ENCODE results near the gene RBBP5.
"Not testable (repeated sequence)": the region's sequence is repeated elsewhere in the genome, so short reads cannot be mapped to it uniquely, and the experiment has no call there.

The RBBP5 gene

GRCh38 chr1:205121660-205122488 is at the start of gene RBBP5:
Gene RBBP5, minus strand, starts transcription at chr1:205121978. Its CDS starts 105 bp downstream, at chr1:205121873.
- FAIRE-seq (peak; percentile 78), DNase-seq (ENCODE audit: low spot score) (peak; percentile 93)

- DNase-seq (ENCODE audit: low spot score), result no peak
- FAIRE-seq, result no peak
Observed at GRCh38 chr1:205171369-205171768, 49.6 kb upstream of the RBBP5 start.

GRCh38 chr1:205170532-205171269 is 48.9 kb upstream of the RBBP5 start:
- FAIRE-seq (no peak), DNase-seq (ENCODE audit: low spot score) (no peak)

GRCh38 chr1:205169248-205169647 is 47.5 kb upstream of the RBBP5 start:
- FAIRE-seq (no peak), DNase-seq (ENCODE audit: low spot score) (no peak)

- no peak for DNase-seq (ENCODE audit: low spot score)
- FAIRE-seq, result no peak
Observed at GRCh38 chr1:205168291-205168690, 46.5 kb upstream of the RBBP5 start.

GRCh38 chr1:205162301-205162700 is 40.5 kb upstream of the RBBP5 start:
- DNase-seq (ENCODE audit: low spot score) (no peak), FAIRE-seq (no peak)

GRCh38 chr1:205161076-205161475 is 39.3 kb upstream of the RBBP5 start:
- FAIRE-seq (no peak), DNase-seq (ENCODE audit: low spot score) (no peak)

GRCh38 chr1:205158048-205158616 is 36.4 kb upstream of the RBBP5 start:
- DNase-seq (ENCODE audit: low spot score) (no peak), FAIRE-seq (no peak)

GRCh38 chr1:205155665-205156377 is 34.0 kb upstream of the RBBP5 start:
- not testable (repeated sequence) for FAIRE-seq

GRCh38 chr1:205152505-205152904 is 30.7 kb upstream of the RBBP5 start:
- DNase-seq (ENCODE audit: low spot score) (no peak), FAIRE-seq (no peak)

More at GRCh38 chr1:205155665-205156377, 34.0 kb upstream of the RBBP5 start:
- not testable (repeated sequence) for DNase-seq (ENCODE audit: low spot score)

GRCh38 chr1:205150651-205151428 is 29.1 kb upstream of the RBBP5 start:
- DNase-seq (ENCODE audit: low spot score) (no peak), FAIRE-seq (no peak)

- peak; percentile 87 for FAIRE-seq
- DNase-seq (ENCODE audit: low spot score), result peak; percentile 83
Observed at GRCh38 chr1:205147191-205147835, 25.5 kb upstream of the RBBP5 start.

GRCh38 chr1:205144751-205145150 is 23.0 kb upstream of the RBBP5 start:
- peak; percentile 65 for FAIRE-seq
- DNase-seq (ENCODE audit: low spot score), result peak; percentile 69

GRCh38 chr1:205144046-205144720 is 22.4 kb upstream of the RBBP5 start:
- DNase-seq (ENCODE audit: low spot score), result no peak
- no peak for FAIRE-seq

GRCh38 chr1:205142102-205142469 is 20.3 kb upstream of the RBBP5 start:
- no peak for FAIRE-seq
- DNase-seq (ENCODE audit: low spot score), result no peak

- FAIRE-seq (peak; percentile 11), DNase-seq (ENCODE audit: low spot score) (peak; percentile 66)
Observed at GRCh38 chr1:205141236-205142101, 19.7 kb upstream of the RBBP5 start.

GRCh38 chr1:205140113-205140512 is 18.3 kb upstream of the RBBP5 start:
- DNase-seq (ENCODE audit: low spot score) (no peak), FAIRE-seq (no peak)

GRCh38 chr1:205137901-205138300 is 16.1 kb upstream of the RBBP5 start:
- FAIRE-seq (no peak), DNase-seq (ENCODE audit: low spot score) (no peak)

GRCh38 chr1:205133287-205133686 is 11.5 kb upstream of the RBBP5 start:
- FAIRE-seq, result no peak
- no peak for DNase-seq (ENCODE audit: low spot score)

Measured in RCC 7860 (cell line).